Measurements from ENCODE around the gene TMEM250.

The TMEM250 gene

DNA sequence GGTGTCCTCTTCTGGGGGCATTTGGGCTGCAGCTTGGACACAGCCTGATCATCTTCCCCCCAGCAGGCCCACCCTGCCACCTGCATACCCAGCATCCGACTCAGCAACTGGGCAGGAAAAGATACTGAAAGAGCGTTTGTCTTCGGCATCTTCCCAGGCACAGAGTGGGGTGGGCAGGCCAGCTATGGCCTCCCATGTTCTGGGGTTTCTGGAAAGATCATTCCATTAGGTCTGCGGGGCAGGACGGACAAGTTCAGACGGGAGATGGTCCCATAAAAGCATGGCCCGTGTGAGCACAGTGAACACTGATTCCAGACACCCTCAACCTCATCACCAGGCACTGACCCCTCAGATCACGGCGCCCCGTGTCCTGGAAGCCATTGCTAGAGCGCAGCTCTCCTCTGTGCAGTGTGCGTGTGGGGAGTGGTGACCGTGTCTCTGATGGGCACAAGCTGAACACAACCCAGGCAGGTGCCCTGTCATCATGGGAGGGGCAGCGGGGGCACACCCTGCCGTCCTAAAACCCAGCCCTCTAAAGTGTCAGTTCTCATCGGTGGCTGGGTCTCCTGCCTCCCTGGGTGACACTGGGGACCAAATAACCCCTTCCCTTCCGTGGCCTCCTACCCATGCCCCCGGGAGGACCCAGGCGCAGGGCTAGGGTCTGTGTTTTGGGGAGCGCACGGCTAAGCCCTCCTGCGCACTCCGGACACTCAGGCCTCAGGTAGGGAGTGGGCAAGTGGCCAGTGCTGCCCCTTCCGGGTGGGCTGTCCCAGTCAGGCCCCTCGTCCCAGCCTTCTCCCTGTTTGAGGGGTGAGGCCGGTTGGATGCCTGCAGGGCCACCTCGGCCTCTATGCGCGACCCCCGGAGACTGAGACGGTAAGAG is 13.2 kb upstream of the TMEM250 start:
- TF ChIP-seq EP300 (IDR thresholded peaks at IDR 0.05; ENCODE audit: borderline replicate concordance) (no peak), CEBPB (IDR thresholded peaks at IDR 0.05) (no peak), NFIC (IDR thresholded peaks at IDR 0.05) (no peak), YY1 (IDR thresholded peaks at IDR 0.05; ENCODE audit: low read depth) (no peak), TCF12 (IDR thresholded peaks at IDR 0.05; ENCODE audit: low read depth) (no peak), USF1 (IDR thresholded peaks at IDR 0.05) (no peak), ZBTB7A (IDR thresholded peaks at IDR 0.05; ENCODE audit: low read depth) (no peak), MAX (IDR thresholded peaks at IDR 0.05) (no peak), TAF1 (IDR thresholded peaks at IDR 0.05; ENCODE audit: low read depth) (no peak), TEAD4 (IDR thresholded peaks at IDR 0.05) (no peak), FOXM1 (IDR thresholded peaks at IDR 0.05; ENCODE audit: borderline replicate concordance, low read depth) (no peak), EGR1 (IDR thresholded peaks at IDR 0.05) (no peak), CREB1 (IDR thresholded peaks at IDR 0.05; ENCODE audit: low read depth) (no peak), RAD21 (IDR thresholded peaks at IDR 0.05; ENCODE audit: low read depth) (no peak)
- TF ChIP-seq, protein P1, sequence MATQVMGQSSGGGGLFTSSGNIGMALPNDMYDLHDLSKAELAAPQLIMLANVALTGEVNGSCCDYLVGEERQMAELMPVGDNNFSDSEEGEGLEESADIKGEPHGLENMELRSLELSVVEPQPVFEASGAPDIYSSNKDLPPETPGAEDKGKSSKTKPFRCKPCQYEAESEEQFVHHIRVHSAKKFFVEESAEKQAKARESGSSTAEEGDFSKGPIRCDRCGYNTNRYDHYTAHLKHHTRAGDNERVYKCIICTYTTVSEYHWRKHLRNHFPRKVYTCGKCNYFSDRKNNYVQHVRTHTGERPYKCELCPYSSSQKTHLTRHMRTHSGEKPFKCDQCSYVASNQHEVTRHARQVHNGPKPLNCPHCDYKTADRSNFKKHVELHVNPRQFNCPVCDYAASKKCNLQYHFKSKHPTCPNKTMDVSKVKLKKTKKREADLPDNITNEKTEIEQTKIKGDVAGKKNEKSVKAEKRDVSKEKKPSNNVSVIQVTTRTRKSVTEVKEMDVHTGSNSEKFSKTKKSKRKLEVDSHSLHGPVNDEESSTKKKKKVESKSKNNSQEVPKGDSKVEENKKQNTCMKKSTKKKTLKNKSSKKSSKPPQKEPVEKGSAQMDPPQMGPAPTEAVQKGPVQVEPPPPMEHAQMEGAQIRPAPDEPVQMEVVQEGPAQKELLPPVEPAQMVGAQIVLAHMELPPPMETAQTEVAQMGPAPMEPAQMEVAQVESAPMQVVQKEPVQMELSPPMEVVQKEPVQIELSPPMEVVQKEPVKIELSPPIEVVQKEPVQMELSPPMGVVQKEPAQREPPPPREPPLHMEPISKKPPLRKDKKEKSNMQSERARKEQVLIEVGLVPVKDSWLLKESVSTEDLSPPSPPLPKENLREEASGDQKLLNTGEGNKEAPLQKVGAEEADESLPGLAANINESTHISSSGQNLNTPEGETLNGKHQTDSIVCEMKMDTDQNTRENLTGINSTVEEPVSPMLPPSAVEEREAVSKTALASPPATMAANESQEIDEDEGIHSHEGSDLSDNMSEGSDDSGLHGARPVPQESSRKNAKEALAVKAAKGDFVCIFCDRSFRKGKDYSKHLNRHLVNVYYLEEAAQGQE (IDR thresholded peaks at IDR 0.05; ENCODE audit: low read depth), result no peak

- TF ChIP-seq CEBPB (IDR thresholded peaks at IDR 0.05), result no peak
- no peak for TF ChIP-seq EP300 (IDR thresholded peaks at IDR 0.05; ENCODE audit: borderline replicate concordance)
- TF ChIP-seq MAX (IDR thresholded peaks at IDR 0.05), result no peak
- no peak for TF ChIP-seq CREB1 (IDR thresholded peaks at IDR 0.05; ENCODE audit: low read depth)
- TF ChIP-seq RAD21 (IDR thresholded peaks at IDR 0.05; ENCODE audit: low read depth), result no peak
- TF ChIP-seq ZBTB7A (IDR thresholded peaks at IDR 0.05; ENCODE audit: low read depth), result no peak
- TF ChIP-seq EGR1 (IDR thresholded peaks at IDR 0.05), result no peak
- no peak for TF ChIP-seq USF1 (IDR thresholded peaks at IDR 0.05)
- no peak for TF ChIP-seq TEAD4 (IDR thresholded peaks at IDR 0.05)
- no peak for TF ChIP-seq TAF1 (IDR thresholded peaks at IDR 0.05; ENCODE audit: low read depth)
Observed at GRCh38 chr9:136129176-136129575, 10.5 kb upstream of the TMEM250 start.

GRCh38 chr9:136128436-136128835 is 9.8 kb upstream of the TMEM250 start:
- TF ChIP-seq TEAD4 (IDR thresholded peaks at IDR 0.05), result no peak

- TF ChIP-seq EGR1 (IDR thresholded peaks at IDR 0.05) (no peak), MAX (IDR thresholded peaks at IDR 0.05) (no peak), CREB1 (IDR thresholded peaks at IDR 0.05; ENCODE audit: low read depth) (no peak), TAF1 (IDR thresholded peaks at IDR 0.05; ENCODE audit: low read depth) (no peak), TCF12 (IDR thresholded peaks at IDR 0.05; ENCODE audit: low read depth) (no peak), ZBTB7A (IDR thresholded peaks at IDR 0.05; ENCODE audit: low read depth) (no peak), RAD21 (IDR thresholded peaks at IDR 0.05; ENCODE audit: low read depth) (no peak), FOXM1 (IDR thresholded peaks at IDR 0.05; ENCODE audit: borderline replicate concordance, low read depth) (no peak), CEBPB (IDR thresholded peaks at IDR 0.05) (no peak), YY1 (IDR thresholded peaks at IDR 0.05; ENCODE audit: low read depth) (no peak), NFIC (IDR thresholded peaks at IDR 0.05) (no peak), USF1 (IDR thresholded peaks at IDR 0.05) (no peak), EP300 (IDR thresholded peaks at IDR 0.05; ENCODE audit: borderline replicate concordance) (no peak), TEAD4 (IDR thresholded peaks at IDR 0.05) (no peak)
- TF ChIP-seq, protein P1 (IDR thresholded peaks at IDR 0.05; ENCODE audit: low read depth), result no peak
Observed at GRCh38 chr9:136127313-136127712, 8.6 kb upstream of the TMEM250 start.
